GM12878 (cell line): ENCODE results near the gene MPIG6B. TPM values are rescaled to one million over a fixed set of nuclear protein-coding genes. Genes with fewer than 3 reads are reported as not detected.

Experiments used
- ATAC-seq: fragments of 200-7000 bp; cut with Tn5 transposase; 3 replicates; pipeline ENCODE4 v1.9.1; 2020; ENCODE audit warnings: mild to moderate bottlenecking, moderate library complexity
- BruUV-seq: library from RNA; stranded (reverse); fragments of 400-500 nt; replicated peaks from 2 replicates; lab custom pipeline; 2021; lab: Mats Ljungman, UMichigan
- CTCF ChIA-PET: fragments of 300-600 bp; sonication (Branson Sonifier 250); formaldehyde crosslinking; extraction: SDS; loops from one replicate; lab custom pipeline; 2021; ENCODE audit warnings: inconsistent platforms; lab: Yijun Ruan, JAX
- POLR2A ChIA-PET: fragments of 350-600 bp; formaldehyde crosslinking; extraction: SDS; loops from one replicate; lab custom pipeline; 2021; ENCODE audit warnings: inconsistent platforms; lab: Charles Lee
- RAD21 ChIA-PET: fragments of 300-600 bp; sonication (Branson Sonifier 250); formaldehyde crosslinking; loops from one replicate; lab custom pipeline; 2023; ENCODE audit warnings: antibody characterized with exemption; ENCODE audit not compliant: unreplicated experiment; lab: Charles Lee
- SMC1A ChIA-PET: fragments of 300-600 bp; sonication (Branson Sonifier 250); formaldehyde crosslinking; loops from one replicate; lab custom pipeline; 2023; ENCODE audit not compliant: unreplicated experiment, uncharacterized antibody; lab: Charles Lee
- DNase-seq: peaks from one replicate; pipeline ENCODE4 v3.0.0-alpha.2; 2011; ENCODE audit warnings: low read depth, low spot score
- FAIRE-seq: peaks from 3 replicates; lab custom pipeline; 2011; peaks lifted over from hg19 to GRCh38; lab: Jason Lieb, UNC
- H2AFZ ChIP-seq: 2 replicates; pipeline ENCODE4 v1.6.0; 2011; ENCODE audit warnings: low read depth, low read length, control low read depth; ENCODE audit not compliant: control insufficient read depth
- H3K27ac ChIP-seq: 2 replicates; pipeline ENCODE4 v1.5.1; 2011; ENCODE audit warnings: control low read depth; ENCODE audit not compliant: control insufficient read depth, insufficient read depth
- H3K27me3 ChIP-seq, 2 experiments: replicated peaks in 1 of 2; 2 replicates each; pipeline versions ENCODE4 v1.6.0 to v1.6.1; 2011; ENCODE audit warnings: low read length in 1 of 2; ENCODE audit not compliant: control insufficient read depth in 2 of 2, insufficient read depth in 2 of 2
- H3K36me3 ChIP-seq, 2 experiments: 2 replicates each; pipeline ENCODE4 v1.5.1; 2011; ENCODE audit warnings: low read length in 1 of 2; ENCODE audit not compliant: control insufficient read depth in 2 of 2, insufficient read depth in 2 of 2
- H3K4me1 ChIP-seq: 2 replicates; pipeline ENCODE4 v1.6.1; 2011; ENCODE audit warnings: mild to moderate bottlenecking, low read length, moderate library complexity, mixed read lengths; ENCODE audit not compliant: control insufficient read depth, insufficient read depth
- H3K4me2 ChIP-seq: 2 replicates; pipeline ENCODE4 v1.6.0; 2011; ENCODE audit warnings: control low read depth; ENCODE audit not compliant: control insufficient read depth, insufficient read depth
- H3K4me3 ChIP-seq: fragments of 200-600 bp; sonication (generic); 2 replicates; pipeline ENCODE4 v1.5.1; 2016
- H3K79me2 ChIP-seq: 2 replicates; pipeline ENCODE4 v1.6.0; 2011; ENCODE audit warnings: low read length; ENCODE audit not compliant: control insufficient read depth, insufficient read depth
- H3K9ac ChIP-seq: 2 replicates; pipeline ENCODE4 v1.8.0; 2011; ENCODE audit warnings: low read length, control low read depth, mixed read lengths; ENCODE audit not compliant: control insufficient read depth, insufficient read depth
- H3K9me3 ChIP-seq: replicated peaks from 3 replicates; pipeline ENCODE4 v1.5.1; 2011; ENCODE audit warnings: mild to moderate bottlenecking, low read length; ENCODE audit not compliant: control insufficient read depth, insufficient read depth
- H4K20me1 ChIP-seq: 2 replicates; pipeline ENCODE4 v1.6.0; 2011; ENCODE audit not compliant: control insufficient read depth, insufficient read depth
- BMI1 ChIP-seq: fragments of 450-650 bp; IDR thresholded peaks from 2 replicates; pipeline ENCODE4 v1.6.1; 2016; ENCODE audit warnings: mild to moderate bottlenecking, moderate library complexity, borderline replicate concordance
- ESRRA ChIP-seq: IDR thresholded peaks from 2 replicates; pipeline ENCODE4 v1.6.1; 2012; ENCODE audit warnings: mild to moderate bottlenecking, low read length, improper control_type of control experiment
- FOXM1 ChIP-seq: IDR thresholded peaks from 2 replicates; pipeline ENCODE4 v1.6.1; 2012; ENCODE audit warnings: low read depth, mild to moderate bottlenecking, inconsistent platforms, low read length, moderate library complexity
- IRF5 ChIP-seq: fragments of 450-650 bp; IDR thresholded peaks from 2 replicates; pipeline ENCODE4 v1.6.1; 2017; ENCODE audit warnings: borderline replicate concordance
- KLF5 ChIP-seq: fragments of 450-650 bp; IDR thresholded peaks from 2 replicates; pipeline ENCODE4 v1.6.1; 2014; ENCODE audit warnings: mild to moderate bottlenecking; ENCODE audit not compliant: partially characterized antibody
- MTA3 ChIP-seq: IDR thresholded peaks from 2 replicates; pipeline ENCODE4 v1.6.1; 2012; ENCODE audit warnings: low read length, inconsistent platforms, borderline replicate concordance
- NBN ChIP-seq: fragments of 450-650 bp; IDR thresholded peaks from 2 replicates; pipeline ENCODE4 v1.6.1; 2016
- NFYB ChIP-seq: IDR thresholded peaks from 2 replicates; pipeline ENCODE4 v1.6.1; 2011; ENCODE audit warnings: low read depth, mild to moderate bottlenecking, low read length, improper control_type of control experiment, moderate library complexity; ENCODE audit not compliant: insufficient read depth
- PML ChIP-seq: IDR thresholded peaks from 2 replicates; pipeline ENCODE4 v1.6.1; 2012; ENCODE audit warnings: low read length, inconsistent platforms
- POU2F2 ChIP-seq: IDR thresholded peaks from 3 replicates; pipeline ENCODE4 v1.6.1; 2011; ENCODE audit warnings: low read depth, mild to moderate bottlenecking, low read length, borderline replicate concordance
- SMC3 ChIP-seq: IDR thresholded peaks from 2 replicates; pipeline ENCODE4 v1.6.1; 2011; ENCODE audit warnings: low read length, improper control_type of control experiment, borderline replicate concordance
- ZSCAN29 ChIP-seq: fragments of 450-650 bp; IDR thresholded peaks from 2 replicates; pipeline ENCODE4 v1.6.1; 2017; ENCODE audit warnings: mild to moderate bottlenecking, moderate library complexity
- WGBS: methylation state at CpG from one replicate; pipeline ENCODE4 v1.1.6; 2016; ENCODE audit warnings: low lambda C conversion rate; ENCODE audit not compliant: insufficient replicate concordance, insufficient coverage; ENCODE audit errors: missing lambda C conversion rate; 5-methylcytosine and 5-hydroxymethylcytosine counted together
- in situ Hi-C: fragments of 300-500 bp; cut with MboI; formaldehyde crosslinking; loops from 9 replicates; pipeline ENCODE4 v1.14.3; 2018; ENCODE audit warnings: mixed read lengths
- intact Hi-C: fragments of 100-400 bp; cut with micrococcal nuclease; formaldehyde crosslinking; loops from one replicate; pipeline ENCODE4 v1.14.2; 2022; ENCODE audit not compliant: unreplicated experiment
- polyA plus RNA-seq, 11 experiments: library from polyadenylated mRNA; depleted of rRNA in 4 of 11; unstranded in 6 of 11; stranded (reverse) in 5 of 11; fragments of >200 nt; fragmentation: Nextera tagmentation in 4 of 11; fragmentation: Illumina TruSeq in 1 of 11; extraction: Ambion mirVana in 4 of 11; extraction: Trizol in 1 of 11; gene quantifications; 1 replicate in 1 of 11; 2 replicates in 10 of 11; pipeline versions ENCODE4 v1.2.1 to v1.2.3, GENCODE V29; 2011 to 2016; ENCODE audit warnings: inconsistent platforms in 2 of 11, missing spikeins in 2 of 11, low read depth in 1 of 11
- total RNA-seq, 4 experiments: library from RNA; depleted of rRNA in 3 of 4; stranded (reverse); fragments of >200 nt in 3 of 4; fragmentation: Illumina TruSeq in 1 of 4; extraction: Trizol in 1 of 4; gene quantifications; 2 replicates each; pipeline versions ENCODE4 v1.2.1 to v1.2.3, GENCODE V29; 2013 to 2021
- TF ChIP-seq, protein P1 (sequence below): IDR thresholded peaks from 2 replicates; pipeline ENCODE4 v1.6.1; 2012; ENCODE audit warnings: low read depth, low read length, improper control_type of control experiment
- TF ChIP-seq, protein P2 (sequence below): fragments of 450-650 bp; IDR thresholded peaks from 2 replicates; pipeline ENCODE4 v1.6.1; 2016; ENCODE audit warnings: mild to moderate bottlenecking
- TF ChIP-seq, protein P3 (sequence below): fragments of 450-650 bp; IDR thresholded peaks from 2 replicates; pipeline ENCODE4 v1.6.1; 2018; ENCODE audit warnings: mild to moderate bottlenecking, low read depth, moderate library complexity; ENCODE audit not compliant: partially characterized antibody

MPIG6B gene
- total and polyA plus RNA-seq, 10 of the 15 experiments (the other 5 are each of a cell fraction or from before 2014, with no cell fraction given), result not detected

- DNase-seq (no peak), FAIRE-seq (no peak)
Observed at GRCh38 chr6:31775184-31775583, 52.0 kb downstream of the MPIG6B start.

More at GRCh38 chr6:31775184-31775583, 52.0 kb downstream of the MPIG6B start:
- Histone ChIP-seq H3K36me3 (peaks cover 0 to 17% of the 10 kb centered on the region in 2 experiments; a peak in 2 of 4 replicates), H3K79me2 (no peaks in the 10 kb centered on the region), H3K9ac (no peak overlapping the region), H2AFZ (no peak overlapping the region), H3K27me3 (no peaks in the 10 kb centered on the region), H3K9me3 (no peaks in the 10 kb centered on the region), H4K20me1 (no peaks in the 10 kb centered on the region), H3K27ac (no peak overlapping the region), H3K4me3 (no peak overlapping the region), H3K4me2 (no peak overlapping the region), H3K4me1 (peaks cover 18% of the 10 kb centered on the region)
- intact Hi-C loops (loop anchor here (10.0 kb wide), 1 partner anchor 50 kb away; the partner anchor contains the start of gene HSPA1B), in situ Hi-C loops (no loop called here)
- BruUV-seq, result no TSS peak
- ChIA-PET CTCF (interaction anchor here (1.0 to 9.2 kb wide), 3 partner anchors 16 to 55 kb away, joined by 4 to 208 read pairs (median 9); partner anchors contain the start of genes CLIC1, DDAH2 and MSH5), RAD21 (interaction anchor here (1.3 to 1.7 kb wide), 2 partner anchors 40 to 55 kb away, joined by 4 to 5 read pairs; partner anchors contain the start of gene CLIC1), SMC1A (interaction anchor here (0.8 to 2.0 kb wide), 5 partner anchors 31 to 48 kb away, joined by 3 to 6 read pairs (median 5); partner anchors contain the start of gene LSM2), POLR2A (interaction anchor here (0.6 to 1.4 kb wide), 2 partner anchors 43 to 56 kb away, joined by 3 to 6 read pairs; no protein-coding TSS in a partner anchor)
- TF ChIP-seq NFYB (no peak), ESRRA (no peak), ZSCAN29 (no peak), NBN (no peak), POU2F2 (no peak), SMC3 (no peak), FOXM1 (no peak), BMI1 (no peak), MTA3 (no peak), PML (no peak), IRF5 (no peak), KLF5 (no peak)
- TF ChIP-seq, protein P1, sequence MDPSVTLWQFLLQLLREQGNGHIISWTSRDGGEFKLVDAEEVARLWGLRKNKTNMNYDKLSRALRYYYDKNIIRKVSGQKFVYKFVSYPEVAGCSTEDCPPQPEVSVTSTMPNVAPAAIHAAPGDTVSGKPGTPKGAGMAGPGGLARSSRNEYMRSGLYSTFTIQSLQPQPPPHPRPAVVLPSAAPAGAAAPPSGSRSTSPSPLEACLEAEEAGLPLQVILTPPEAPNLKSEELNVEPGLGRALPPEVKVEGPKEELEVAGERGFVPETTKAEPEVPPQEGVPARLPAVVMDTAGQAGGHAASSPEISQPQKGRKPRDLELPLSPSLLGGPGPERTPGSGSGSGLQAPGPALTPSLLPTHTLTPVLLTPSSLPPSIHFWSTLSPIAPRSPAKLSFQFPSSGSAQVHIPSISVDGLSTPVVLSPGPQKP, result no peak
- TF ChIP-seq, protein P2, sequence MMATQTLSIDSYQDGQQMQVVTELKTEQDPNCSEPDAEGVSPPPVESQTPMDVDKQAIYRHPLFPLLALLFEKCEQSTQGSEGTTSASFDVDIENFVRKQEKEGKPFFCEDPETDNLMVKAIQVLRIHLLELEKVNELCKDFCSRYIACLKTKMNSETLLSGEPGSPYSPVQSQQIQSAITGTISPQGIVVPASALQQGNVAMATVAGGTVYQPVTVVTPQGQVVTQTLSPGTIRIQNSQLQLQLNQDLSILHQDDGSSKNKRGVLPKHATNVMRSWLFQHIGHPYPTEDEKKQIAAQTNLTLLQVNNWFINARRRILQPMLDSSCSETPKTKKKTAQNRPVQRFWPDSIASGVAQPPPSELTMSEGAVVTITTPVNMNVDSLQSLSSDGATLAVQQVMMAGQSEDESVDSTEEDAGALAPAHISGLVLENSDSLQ, result no peak
- TF ChIP-seq, protein P3, sequence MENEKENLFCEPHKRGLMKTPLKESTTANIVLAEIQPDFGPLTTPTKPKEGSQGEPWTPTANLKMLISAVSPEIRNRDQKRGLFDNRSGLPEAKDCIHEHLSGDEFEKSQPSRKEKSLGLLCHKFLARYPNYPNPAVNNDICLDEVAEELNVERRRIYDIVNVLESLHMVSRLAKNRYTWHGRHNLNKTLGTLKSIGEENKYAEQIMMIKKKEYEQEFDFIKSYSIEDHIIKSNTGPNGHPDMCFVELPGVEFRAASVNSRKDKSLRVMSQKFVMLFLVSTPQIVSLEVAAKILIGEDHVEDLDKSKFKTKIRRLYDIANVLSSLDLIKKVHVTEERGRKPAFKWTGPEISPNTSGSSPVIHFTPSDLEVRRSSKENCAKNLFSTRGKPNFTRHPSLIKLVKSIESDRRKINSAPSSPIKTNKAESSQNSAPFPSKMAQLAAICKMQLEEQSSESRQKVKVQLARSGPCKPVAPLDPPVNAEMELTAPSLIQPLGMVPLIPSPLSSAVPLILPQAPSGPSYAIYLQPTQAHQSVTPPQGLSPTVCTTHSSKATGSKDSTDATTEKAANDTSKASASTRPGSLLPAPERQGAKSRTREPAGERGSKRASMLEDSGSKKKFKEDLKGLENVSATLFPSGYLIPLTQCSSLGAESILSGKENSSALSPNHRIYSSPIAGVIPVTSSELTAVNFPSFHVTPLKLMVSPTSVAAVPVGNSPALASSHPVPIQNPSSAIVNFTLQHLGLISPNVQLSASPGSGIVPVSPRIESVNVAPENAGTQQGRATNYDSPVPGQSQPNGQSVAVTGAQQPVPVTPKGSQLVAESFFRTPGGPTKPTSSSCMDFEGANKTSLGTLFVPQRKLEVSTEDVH, result no peak
- WGBS, result 94% methylated on average over 3 of the region's 4 CpGs
- ATAC-seq, result no peak
